Adrenal gland (tissue), 12 donors: ENCODE data around the gene DCTN1. TPM values are rescaled to one million over a fixed set of nuclear protein-coding genes. Genes with fewer than 3 reads are reported as not detected.

Source experiments
- DNase-seq, 7 donors: peaks; one replicate each; pipeline ENCODE4 v3.0.0-alpha.2; 2019 to 2020
- H3K27ac ChIP-seq, 5 donors: fragments of 200-600 bp; sonication (generic) in 4 of 5; 1 replicate in 3 of 5; 2 replicates in 2 of 5; pipeline versions ENCODE4 v1.5.1 to v1.8.0; 2016 to 2020; ENCODE audit warnings: mild to moderate bottlenecking in 1 of 5
- H3K27me3 ChIP-seq: fragments of 200-600 bp; 2 replicates; pipeline ENCODE4 v1.8.0; 2021
- H3K36me3 ChIP-seq, 2 donors: fragments of 200-600 bp; replicated peaks in 1 of 2; 1 replicate in 1 of 2; 2 replicates in 1 of 2; pipeline versions ENCODE4 v1.5.1 to v1.8.0; 2018 to 2022
- H3K4me1 ChIP-seq, 2 donors: fragments of 200-600 bp; replicated peaks in 1 of 2; 1 replicate in 1 of 2; 2 replicates in 1 of 2; pipeline versions ENCODE4 v1.5.1 to v1.8.0; 2018 to 2021
- H3K4me3 ChIP-seq, 4 donors: fragments of 200-600 bp; sonication (generic) in 3 of 4; one replicate each; pipeline ENCODE4 v1.5.1; 2016 to 2018
- H3K9me3 ChIP-seq, 3 donors: fragments of 200-600 bp; sonication (generic) in 1 of 3; replicated peaks in 1 of 3; 1 replicate in 2 of 3; 2 replicates in 1 of 3; pipeline versions ENCODE4 v1.5.1 to v1.8.0; 2016 to 2021
- POLR2A ChIP-seq, 2 donors: fragments of 450-650 bp; IDR thresholded peaks; one replicate each; pipeline ENCODE4 v1.6.1; 2017; ENCODE audit warnings: antibody characterized with exemption in 2 of 2, mild to moderate bottlenecking in 2 of 2, moderate library complexity in 1 of 2
- WGBS, 4 donors: extraction: QIAGEN DNeasy Blood & Tissue Kit in 2 of 4; methylation state at CpG; one replicate each; pipeline versions ENCODE4 v1.1.5 to v1.1.7; 2013 to 2017; 5-methylcytosine and 5-hydroxymethylcytosine counted together
- intact Hi-C, 2 donors: fragments of 100-400 bp; cut with DNase I; formaldehyde crosslinking; loops; one replicate each; pipeline versions ENCODE4 v1.14.1 to v1.15.0; 2022 to 2023
- polyA plus RNA-seq, 3 donors: library from polyadenylated mRNA; stranded (reverse); fragments of 200-250 nt in 2 of 3; fragments of 350-450 nt in 1 of 3; fragmentation: Illumina TruSeq in 1 of 3; extraction: RNeasy Lipid Tissue Mini Kit (QIAGEN cat#74804) in 1 of 3; gene quantifications; one replicate each; pipeline ENCODE4 v1.2.3, GENCODE V29; 2013 to 2014
- total RNA-seq, 9 donors: library from RNA; depleted of rRNA in 4 of 9; stranded (reverse); fragments of >200 nt in 4 of 9; fragments of 120-200 nt in 1 of 9; fragmentation: NEBNext Ultra II Directional in 1 of 9; extraction: Animal tissue kit (Norgen Biotek cat#: 25700) in 1 of 9; gene quantifications; one replicate each; pipeline versions ENCODE4 v1.1.0 to v1.2.4, GENCODE V29; 2013 to 2023
- TF ChIP-seq, protein P1 (sequence below), 6 experiments: fragments of 450-650 bp in 4 of 6; fragments of 200-600 bp in 2 of 6; sonication (generic) in 1 of 6; IDR thresholded peaks; 1 replicate in 5 of 6; 2 replicates in 1 of 6; pipeline versions ENCODE4 v1.5.1 to v1.8.0; 2016 to 2021; ENCODE audit warnings: antibody characterized with exemption in 6 of 6, mild to moderate bottlenecking in 2 of 6, moderate library complexity in 1 of 6
- donor health status: healthy with polysubstance abuse.
- donor health status: Bipolar disorder and iron deficiency.
- donor health status: DM: yes; HTN: yes; CAD: no.
- donor health status: DM: no; HTN: no; CAD: no.
- donor health status: DM: no; HTN: no; CAD: no.
- donor health status: DM: yes; HTN: yes; CAD: no.

DCTN1 gene
- total and polyA plus RNA-seq, 12 donors, result 106 to 258 (median 146) TPM

DNA sequence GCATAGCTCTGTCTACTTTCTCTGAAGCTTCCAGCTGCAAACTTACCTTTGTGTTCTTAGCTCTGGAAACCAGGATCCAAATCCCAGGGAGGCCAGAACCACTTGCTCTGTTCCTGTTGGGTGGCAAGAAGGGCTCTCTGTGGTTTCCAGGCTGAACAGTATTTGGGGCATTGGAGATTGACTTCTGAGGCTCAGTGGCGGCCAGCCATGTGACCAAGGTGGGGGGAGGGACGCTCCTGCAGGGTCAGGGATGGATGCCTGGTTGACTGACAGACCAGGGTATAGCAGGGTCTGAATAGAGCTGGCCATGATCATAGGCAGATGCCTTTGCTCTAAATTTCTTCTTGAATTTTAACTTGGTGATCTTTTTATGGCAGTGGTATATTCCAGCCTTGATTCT lies 52.0 kb downstream of the DCTN1 start:
- H3K27me3 ChIP-seq, result no peaks in the 10 kb centered on the region
- no peaks in the 10 kb centered on the region for H3K9me3 ChIP-seq
- H3K27ac ChIP-seq, result no peak overlapping the region
- WGBS, 4 donors, result 80 to 88% (median 86%) methylated on average over 2 of the region's 2 CpGs; no CpG with 5 or more reads in 1 of the 4 donors
- H3K4me3 ChIP-seq, result no peak overlapping the region
- no peak for DNase-seq
- TF ChIP-seq, protein P1, sequence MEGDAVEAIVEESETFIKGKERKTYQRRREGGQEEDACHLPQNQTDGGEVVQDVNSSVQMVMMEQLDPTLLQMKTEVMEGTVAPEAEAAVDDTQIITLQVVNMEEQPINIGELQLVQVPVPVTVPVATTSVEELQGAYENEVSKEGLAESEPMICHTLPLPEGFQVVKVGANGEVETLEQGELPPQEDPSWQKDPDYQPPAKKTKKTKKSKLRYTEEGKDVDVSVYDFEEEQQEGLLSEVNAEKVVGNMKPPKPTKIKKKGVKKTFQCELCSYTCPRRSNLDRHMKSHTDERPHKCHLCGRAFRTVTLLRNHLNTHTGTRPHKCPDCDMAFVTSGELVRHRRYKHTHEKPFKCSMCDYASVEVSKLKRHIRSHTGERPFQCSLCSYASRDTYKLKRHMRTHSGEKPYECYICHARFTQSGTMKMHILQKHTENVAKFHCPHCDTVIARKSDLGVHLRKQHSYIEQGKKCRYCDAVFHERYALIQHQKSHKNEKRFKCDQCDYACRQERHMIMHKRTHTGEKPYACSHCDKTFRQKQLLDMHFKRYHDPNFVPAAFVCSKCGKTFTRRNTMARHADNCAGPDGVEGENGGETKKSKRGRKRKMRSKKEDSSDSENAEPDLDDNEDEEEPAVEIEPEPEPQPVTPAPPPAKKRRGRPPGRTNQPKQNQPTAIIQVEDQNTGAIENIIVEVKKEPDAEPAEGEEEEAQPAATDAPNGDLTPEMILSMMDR (IDR thresholded peaks at IDR 0.05), result no peak
- no peak for TF ChIP-seq POLR2A (IDR thresholded peaks at IDR 0.05)
- H3K36me3 ChIP-seq, result no peaks in the 10 kb centered on the region
- H3K4me1 ChIP-seq, result no peaks in the 10 kb centered on the region
- intact Hi-C loops, result no loop called here

DNA sequence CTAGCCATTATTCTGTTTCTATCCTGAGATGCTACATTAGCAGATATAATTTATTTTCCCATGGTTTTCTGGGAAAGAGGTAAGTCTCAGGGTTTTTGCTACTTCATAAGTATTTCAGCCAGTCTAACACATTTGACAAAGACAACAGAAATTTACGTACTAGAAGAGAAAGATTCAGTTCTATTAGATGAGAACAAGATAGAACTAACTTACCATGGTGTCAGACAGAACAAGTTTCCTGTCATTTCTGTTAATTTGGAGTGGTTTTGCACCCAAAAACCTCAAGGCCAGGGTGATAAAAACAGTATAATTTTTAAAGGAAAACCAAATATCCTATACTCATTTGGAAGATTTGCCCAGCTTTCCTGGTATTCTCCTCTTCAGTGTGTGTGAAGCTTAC lies 52.5 kb downstream of the DCTN1 start:
- no peak for TF ChIP-seq POLR2A (IDR thresholded peaks at IDR 0.05)
- TF ChIP-seq, protein P1 (IDR thresholded peaks at IDR 0.05), result no peak
- H3K4me3 ChIP-seq, result no peak overlapping the region
- intact Hi-C loops, result no loop called here
- H3K27me3 ChIP-seq, result no peaks in the 10 kb centered on the region
- H3K27ac ChIP-seq, result no peak overlapping the region
- WGBS, 4 donors, result 81 to 94% (median 87%) methylated on average over 1 of the region's 1 CpG
- no peaks in the 10 kb centered on the region for H3K4me1 ChIP-seq
- DNase-seq, result no peak
- no peaks in the 10 kb centered on the region for H3K36me3 ChIP-seq
- no peaks in the 10 kb centered on the region for H3K9me3 ChIP-seq

DNA sequence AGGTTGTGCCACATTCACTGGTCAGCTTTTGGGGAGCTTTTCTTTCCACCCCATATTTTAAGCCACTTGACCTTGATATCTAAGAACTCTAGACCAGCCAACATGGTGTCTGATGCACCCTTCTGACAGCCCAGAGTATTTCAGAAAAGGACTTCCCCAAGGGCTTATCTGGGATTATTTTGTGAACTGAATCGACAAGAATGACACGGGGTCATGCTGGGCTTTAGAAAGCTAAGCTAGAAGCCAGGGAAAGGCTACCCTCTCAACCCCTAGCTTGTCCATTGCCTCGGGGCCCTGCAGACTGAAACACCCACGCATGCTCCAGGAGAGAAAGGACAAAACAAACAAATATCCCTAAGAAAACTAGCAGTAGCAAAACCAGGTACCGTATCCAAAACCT lies 52.9 kb downstream of the DCTN1 start:
- H3K27ac ChIP-seq, result no peak overlapping the region
- no peaks in the 10 kb centered on the region for H3K9me3 ChIP-seq
- TF ChIP-seq, protein P1 (IDR thresholded peaks at IDR 0.05), result no peak
- TF ChIP-seq POLR2A (IDR thresholded peaks at IDR 0.05), result no peak
- H3K27me3 ChIP-seq, result no peaks in the 10 kb centered on the region
- DNase-seq, result no peak
- H3K4me1 ChIP-seq, result no peaks in the 10 kb centered on the region
- no peak overlapping the region for H3K4me3 ChIP-seq
- intact Hi-C loops, result no loop called here
- no peaks in the 10 kb centered on the region for H3K36me3 ChIP-seq
- WGBS, 4 donors, result 78 to 88% (median 83%) methylated on average over 5 of the region's 5 CpGs

DNA sequence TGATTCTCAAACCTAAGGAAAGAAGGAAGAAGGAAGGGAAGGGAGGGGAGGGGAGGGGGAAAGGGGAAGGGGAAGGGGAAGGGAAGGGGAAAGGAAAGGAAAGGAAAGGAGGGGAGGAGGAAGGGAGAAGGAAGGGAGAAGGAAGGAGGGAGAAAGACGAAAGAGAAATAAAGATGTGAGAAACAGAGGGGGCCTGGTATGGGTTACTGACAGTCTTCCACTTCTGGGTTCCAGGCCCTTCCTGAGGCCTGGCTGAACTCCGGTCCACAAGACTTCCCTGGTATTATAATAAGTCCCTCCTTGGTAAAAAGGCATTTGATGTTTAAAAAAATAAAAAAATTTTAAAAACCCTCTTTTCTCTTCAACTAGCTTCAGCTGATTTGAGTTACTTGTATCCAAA lies 54.3 kb downstream of the DCTN1 start:
- no peak overlapping the region for H3K4me3 ChIP-seq
- WGBS, 4 donors, result 77 to 81% (median 77%) methylated on average over 2 of the region's 2 CpGs
- no peak for DNase-seq
- H3K36me3 ChIP-seq, result no peaks in the 10 kb centered on the region
- TF ChIP-seq, protein P1 (IDR thresholded peaks at IDR 0.05), result no peak
- no peak for TF ChIP-seq POLR2A (IDR thresholded peaks at IDR 0.05)
- no peaks in the 10 kb centered on the region for H3K27me3 ChIP-seq
- no peaks in the 10 kb centered on the region for H3K9me3 ChIP-seq
- no peak overlapping the region for H3K27ac ChIP-seq
- no peaks in the 10 kb centered on the region for H3K4me1 ChIP-seq
- intact Hi-C loops, result no loop called here
